ENCODE measurements around the gene LY6G6C. TPM values are rescaled to one million over a fixed set of nuclear protein-coding genes. Genes with fewer than 3 reads are reported as not detected.

The LY6G6C gene
- total and polyA plus RNA-seq, 2 donors (not counting 1 experiment from before 2014, with no cell fraction given) = 0.13 TPM; not detected in 1

DNA sequence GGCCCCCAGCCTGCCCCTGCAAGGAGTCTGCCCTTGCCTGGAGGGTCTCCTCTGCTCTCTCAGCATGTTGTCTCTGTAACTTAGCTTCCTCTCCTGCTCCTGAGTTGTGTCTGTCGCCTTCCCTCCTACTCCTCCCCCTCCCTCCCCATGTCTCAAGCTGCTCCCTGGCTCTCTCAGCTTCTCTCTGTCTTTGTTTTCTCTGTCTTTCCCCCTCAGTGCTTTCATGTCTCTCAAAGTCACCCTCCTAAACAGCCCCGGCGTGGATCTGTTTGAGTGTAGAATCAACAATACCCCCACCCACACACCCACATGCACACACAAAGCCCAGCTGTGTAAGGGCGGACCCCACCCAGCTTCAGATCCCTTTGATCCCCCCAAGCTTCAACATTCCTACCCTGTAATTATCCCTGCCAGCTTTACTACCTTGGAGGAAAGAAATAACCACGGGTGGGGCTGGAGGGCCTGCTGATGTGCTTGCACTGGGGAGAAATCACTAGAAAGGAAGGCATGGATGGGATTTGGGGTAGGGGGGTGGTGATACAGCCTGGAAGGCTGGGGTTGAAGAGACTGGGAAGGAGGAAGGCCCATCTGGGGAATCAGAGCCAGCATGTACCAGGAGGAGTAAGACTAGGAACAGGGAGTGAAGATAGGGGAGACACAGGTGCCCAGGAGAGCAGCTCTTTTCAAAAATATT lies 7.4 kb downstream of the LY6G6C start:
- Histone ChIP-seq H3K36me3 (replicated peaks in 1 of 2; ENCODE audit: control extremely low read depth in 1 of 2, control insufficient read depth in 1 of 2, extremely low read depth in 1 of 2, insufficient read depth in 2 of 2, low read length in 1 of 2) (no peaks in the 10 kb centered on the region), H3K9ac (ENCODE audit: low read length) (no peak overlapping the region), H3K4me1 (ENCODE audit: control insufficient read depth in 2 of 2, insufficient read depth in 2 of 2, low read length in 2 of 2) (peaks cover 10 to 16% of the 10 kb centered on the region in 2 donors), H4K20me1 (ENCODE audit: control insufficient read depth, insufficient read depth, low read length, poor library complexity, severe bottlenecking) (no peaks in the 10 kb centered on the region), H2AFZ (ENCODE audit: insufficient read depth, low read depth, low read length, poor library complexity, severe bottlenecking) (no peak overlapping the region), H3K27ac (ENCODE audit: low read length in 2 of 2) (no peak overlapping the region), H3K9me3 (ENCODE audit: control extremely low read depth in 1 of 3, control insufficient read depth in 2 of 3, insufficient read depth in 1 of 3, low read length in 2 of 3) (no peaks in the 10 kb centered on the region), H3K4me3 (ENCODE audit: control extremely low read depth in 1 of 5, extremely low read depth in 1 of 5, insufficient read depth in 1 of 5, low read depth in 2 of 5, low read length in 4 of 5) (no peak overlapping the region), H3K4me2 (replicated peaks; ENCODE audit: low read depth, low read length, poor library complexity, severe bottlenecking) (no peak overlapping the region), H3K27me3 (replicated peaks in 1 of 4; ENCODE audit: control extremely low read depth in 1 of 4, control insufficient read depth in 3 of 4, insufficient read depth in 4 of 4, low read length in 3 of 4) (peaks cover 0 to 6% (median 0%) of the 10 kb centered on the region in 4 experiments), H3K79me2 (ENCODE audit: control insufficient read depth, insufficient read depth, low read length) (no peaks in the 10 kb centered on the region)
- ATAC-seq (ENCODE audit: low read depth) (no peak), DNase-seq (no peak)
- Mint-ChIP-seq H3K27ac (no peak overlapping the region), H3K4me1 (peaks cover 14% of the 10 kb centered on the region), H3K4me3 (no peak overlapping the region), H3K9me3 (ENCODE audit: insufficient read depth) (no peaks in the 10 kb centered on the region), H3K27me3 (peaks cover 3% of the 10 kb centered on the region)
- ChIA-PET POLR2A (no interaction called here), CTCF (interaction anchor here (1.8 to 3.3 kb wide), 2 partner anchors 55 to 100 kb away, joined by 3 to 10 read pairs; no protein-coding TSS in a partner anchor)
- intact Hi-C loops (cut with micrococcal nuclease) = no loop called here
- 78% methylated on average over 4 of the region's 5 CpGs for WGBS (ENCODE audit: insufficient coverage)
- TF ChIP-seq, protein P1, sequence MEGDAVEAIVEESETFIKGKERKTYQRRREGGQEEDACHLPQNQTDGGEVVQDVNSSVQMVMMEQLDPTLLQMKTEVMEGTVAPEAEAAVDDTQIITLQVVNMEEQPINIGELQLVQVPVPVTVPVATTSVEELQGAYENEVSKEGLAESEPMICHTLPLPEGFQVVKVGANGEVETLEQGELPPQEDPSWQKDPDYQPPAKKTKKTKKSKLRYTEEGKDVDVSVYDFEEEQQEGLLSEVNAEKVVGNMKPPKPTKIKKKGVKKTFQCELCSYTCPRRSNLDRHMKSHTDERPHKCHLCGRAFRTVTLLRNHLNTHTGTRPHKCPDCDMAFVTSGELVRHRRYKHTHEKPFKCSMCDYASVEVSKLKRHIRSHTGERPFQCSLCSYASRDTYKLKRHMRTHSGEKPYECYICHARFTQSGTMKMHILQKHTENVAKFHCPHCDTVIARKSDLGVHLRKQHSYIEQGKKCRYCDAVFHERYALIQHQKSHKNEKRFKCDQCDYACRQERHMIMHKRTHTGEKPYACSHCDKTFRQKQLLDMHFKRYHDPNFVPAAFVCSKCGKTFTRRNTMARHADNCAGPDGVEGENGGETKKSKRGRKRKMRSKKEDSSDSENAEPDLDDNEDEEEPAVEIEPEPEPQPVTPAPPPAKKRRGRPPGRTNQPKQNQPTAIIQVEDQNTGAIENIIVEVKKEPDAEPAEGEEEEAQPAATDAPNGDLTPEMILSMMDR (IDR thresholded peaks at IDR 0.05) = no peak
- no peak for TF ChIP-seq EZH2 (IDR thresholded peaks at IDR 0.05; ENCODE audit: borderline replicate concordance, insufficient read depth, low read depth, low read length, poor library complexity, severe bottlenecking)

DNA sequence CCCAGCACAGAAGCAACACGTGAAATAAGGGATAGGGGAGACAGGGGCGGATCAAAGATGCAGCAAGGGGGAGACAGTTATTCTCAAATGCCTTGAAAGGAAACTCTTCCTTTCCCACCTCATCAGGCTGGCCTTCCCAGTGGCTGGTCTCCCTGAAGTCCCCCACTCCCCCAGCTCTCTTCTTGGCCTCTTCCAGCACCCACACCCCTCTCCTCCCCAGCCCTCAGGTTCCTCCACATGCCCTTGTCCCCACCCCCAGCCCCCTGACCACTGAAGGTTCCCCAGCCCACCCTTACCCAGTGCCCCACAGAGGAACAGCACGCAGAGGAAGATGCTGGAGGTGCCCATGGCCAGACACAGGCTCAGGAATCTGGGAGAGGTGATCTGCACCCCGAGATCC lies 8.1 kb downstream of the LY6G6C start:
- no peaks in the 10 kb centered on the region for H3K79me2 ChIP-seq (ENCODE audit: control insufficient read depth, insufficient read depth, low read length)
- Mint-ChIP-seq H3K4me3 (no peak overlapping the region), H3K9me3 (ENCODE audit: insufficient read depth) (no peaks in the 10 kb centered on the region), H3K27me3 (peaks cover 3% of the 10 kb centered on the region), H3K27ac (no peak overlapping the region), H3K4me1 (peaks cover 14% of the 10 kb centered on the region)
- no peak overlapping the region for H3K9ac ChIP-seq (ENCODE audit: low read length)
- DNase-seq (no peak), ATAC-seq (ENCODE audit: low read depth) (no peak)
- no peaks in the 10 kb centered on the region for H3K9me3 ChIP-seq (ENCODE audit: control extremely low read depth in 1 of 3, control insufficient read depth in 2 of 3, insufficient read depth in 1 of 3, low read length in 2 of 3)
- ChIA-PET POLR2A (no interaction called here), CTCF (interaction anchor here (1.8 to 3.3 kb wide), 2 partner anchors 56 to 101 kb away, joined by 3 to 10 read pairs; no protein-coding TSS in a partner anchor)
- H3K4me2 ChIP-seq (replicated peaks; ENCODE audit: low read depth, low read length, poor library complexity, severe bottlenecking) = no peak overlapping the region
- WGBS (ENCODE audit: insufficient coverage) = 84% methylated on average over 4 of the region's 4 CpGs
- TF ChIP-seq, protein P1 (IDR thresholded peaks at IDR 0.05) = no peak
- TF ChIP-seq EZH2 (IDR thresholded peaks at IDR 0.05; ENCODE audit: borderline replicate concordance, insufficient read depth, low read depth, low read length, poor library complexity, severe bottlenecking) = no peak
- H3K4me3 ChIP-seq (ENCODE audit: control extremely low read depth in 1 of 5, extremely low read depth in 1 of 5, insufficient read depth in 1 of 5, low read depth in 2 of 5, low read length in 4 of 5) = no peak overlapping the region
- no peak overlapping the region for H3K27ac ChIP-seq (ENCODE audit: low read length in 2 of 2)
- peaks cover 0 to 6% (median 0%) of the 10 kb centered on the region in 4 experiments for H3K27me3 ChIP-seq (replicated peaks in 1 of 4; ENCODE audit: control extremely low read depth in 1 of 4, control insufficient read depth in 3 of 4, insufficient read depth in 4 of 4, low read length in 3 of 4)
- no peaks in the 10 kb centered on the region for H3K36me3 ChIP-seq (replicated peaks in 1 of 2; ENCODE audit: control extremely low read depth in 1 of 2, control insufficient read depth in 1 of 2, extremely low read depth in 1 of 2, insufficient read depth in 2 of 2, low read length in 1 of 2)
- no peak overlapping the region for H2AFZ ChIP-seq (ENCODE audit: insufficient read depth, low read depth, low read length, poor library complexity, severe bottlenecking)
- H4K20me1 ChIP-seq (ENCODE audit: control insufficient read depth, insufficient read depth, low read length, poor library complexity, severe bottlenecking) = no peaks in the 10 kb centered on the region
- intact Hi-C loops (cut with micrococcal nuclease) = no loop called here
- peaks cover 10 to 16% of the 10 kb centered on the region in 2 donors for H3K4me1 ChIP-seq (ENCODE audit: control insufficient read depth in 2 of 2, insufficient read depth in 2 of 2, low read length in 2 of 2)
